Measurements from ENCODE around the gene ARHGEF6. TPM values are rescaled to one million over a fixed set of nuclear protein-coding genes. Genes with fewer than 3 reads are reported as not detected.

The ARHGEF6 gene
- total and polyA plus RNA-seq, 8 donors: 11.9 to 21.6 (median 19.2) TPM

- DNase-seq (no peak), ATAC-seq (no peak)
- no peaks in the 10 kb centered on the region for H3K9me3 ChIP-seq
- no peak overlapping the region for H3K27ac ChIP-seq
- no peaks in the 10 kb centered on the region for H3K36me3 ChIP-seq
- TF ChIP-seq, protein P1, sequence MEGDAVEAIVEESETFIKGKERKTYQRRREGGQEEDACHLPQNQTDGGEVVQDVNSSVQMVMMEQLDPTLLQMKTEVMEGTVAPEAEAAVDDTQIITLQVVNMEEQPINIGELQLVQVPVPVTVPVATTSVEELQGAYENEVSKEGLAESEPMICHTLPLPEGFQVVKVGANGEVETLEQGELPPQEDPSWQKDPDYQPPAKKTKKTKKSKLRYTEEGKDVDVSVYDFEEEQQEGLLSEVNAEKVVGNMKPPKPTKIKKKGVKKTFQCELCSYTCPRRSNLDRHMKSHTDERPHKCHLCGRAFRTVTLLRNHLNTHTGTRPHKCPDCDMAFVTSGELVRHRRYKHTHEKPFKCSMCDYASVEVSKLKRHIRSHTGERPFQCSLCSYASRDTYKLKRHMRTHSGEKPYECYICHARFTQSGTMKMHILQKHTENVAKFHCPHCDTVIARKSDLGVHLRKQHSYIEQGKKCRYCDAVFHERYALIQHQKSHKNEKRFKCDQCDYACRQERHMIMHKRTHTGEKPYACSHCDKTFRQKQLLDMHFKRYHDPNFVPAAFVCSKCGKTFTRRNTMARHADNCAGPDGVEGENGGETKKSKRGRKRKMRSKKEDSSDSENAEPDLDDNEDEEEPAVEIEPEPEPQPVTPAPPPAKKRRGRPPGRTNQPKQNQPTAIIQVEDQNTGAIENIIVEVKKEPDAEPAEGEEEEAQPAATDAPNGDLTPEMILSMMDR (IDR thresholded peaks at IDR 0.05): no peak
- H3K27me3 ChIP-seq: no peaks in the 10 kb centered on the region
- intact Hi-C loops (cut with DNase I): no loop called here
- H3K4me1 ChIP-seq: no peaks in the 10 kb centered on the region
- no peak overlapping the region for H3K4me3 ChIP-seq
These were observed 153.3 kb downstream of the ARHGEF6 start for GRCh38 chrX:136627409-136627808.

DNA sequence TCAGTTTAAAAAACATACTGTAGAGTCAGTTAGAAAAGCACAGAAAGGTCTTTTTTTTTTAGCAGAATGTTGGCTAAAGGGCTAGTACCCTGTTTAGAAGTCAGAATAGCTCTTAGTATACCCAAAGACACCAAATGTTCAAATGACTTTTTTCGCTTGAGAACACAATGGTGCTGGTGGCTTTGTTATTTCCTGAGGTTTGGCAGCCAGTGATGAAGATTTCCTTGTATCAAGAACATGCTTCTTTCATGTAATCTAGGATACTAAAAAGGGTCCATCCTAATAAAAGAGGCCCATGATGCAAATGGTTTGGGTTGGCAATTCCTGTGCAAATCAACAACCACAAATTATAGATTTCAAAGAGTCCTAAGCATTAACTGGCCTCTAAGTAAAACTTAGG, 153.8 kb downstream of the ARHGEF6 start:
- H3K36me3 ChIP-seq: no peaks in the 10 kb centered on the region
- no peaks in the 10 kb centered on the region for H3K9me3 ChIP-seq
- H3K4me1 ChIP-seq: no peaks in the 10 kb centered on the region
- H3K27ac ChIP-seq: no peak overlapping the region
- TF ChIP-seq, protein P1 (IDR thresholded peaks at IDR 0.05): no peak
- DNase-seq (no peak), ATAC-seq (no peak)
- H3K4me3 ChIP-seq: no peak overlapping the region
- no peaks in the 10 kb centered on the region for H3K27me3 ChIP-seq
- intact Hi-C loops (cut with DNase I): no loop called here

GRCh38 chrX:136626237-136626636, 154.5 kb downstream of the ARHGEF6 start:
- no peaks in the 10 kb centered on the region for H3K4me1 ChIP-seq
- intact Hi-C loops (cut with DNase I): no loop called here
- TF ChIP-seq, protein P1 (IDR thresholded peaks at IDR 0.05): no peak
- H3K9me3 ChIP-seq: no peaks in the 10 kb centered on the region
- H3K36me3 ChIP-seq: no peaks in the 10 kb centered on the region
- H3K4me3 ChIP-seq: no peak overlapping the region
- H3K27ac ChIP-seq: no peak overlapping the region
- no peaks in the 10 kb centered on the region for H3K27me3 ChIP-seq
- no peak for DNase-seq
- ATAC-seq: no peak

- no peak for ATAC-seq
- TF ChIP-seq, protein P1 (IDR thresholded peaks at IDR 0.05): no peak
- intact Hi-C loops (cut with DNase I): no loop called here
These were observed 155.5 kb downstream of the ARHGEF6 start for GRCh38 chrX:136625246-136625645.

DNA sequence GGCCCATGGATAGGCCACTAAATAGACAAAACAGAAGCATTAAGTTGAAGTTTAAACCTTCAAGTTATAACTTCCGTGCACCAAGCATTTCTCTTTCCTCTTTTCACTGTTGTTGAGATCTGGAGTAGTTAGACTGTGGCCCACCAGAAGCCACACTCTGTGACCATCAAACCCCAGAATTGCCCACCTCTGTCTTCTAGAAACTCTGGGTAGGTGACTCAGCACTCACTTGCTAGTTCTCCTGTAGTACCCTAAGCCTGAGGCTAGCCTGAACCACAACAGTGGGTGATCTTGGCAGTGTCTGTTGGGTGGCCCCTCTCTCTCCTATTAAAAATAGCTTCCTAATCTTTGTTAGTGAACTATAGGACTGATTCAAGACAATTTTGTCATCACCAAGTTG, 157.3 kb downstream of the ARHGEF6 start:
- Histone ChIP-seq H3K4me1 (no peaks in the 10 kb centered on the region), H3K27ac (no peak overlapping the region), H3K9me3 (no peaks in the 10 kb centered on the region), H3K27me3 (no peaks in the 10 kb centered on the region), H3K4me3 (no peak overlapping the region), H3K36me3 (no peaks in the 10 kb centered on the region)
- TF ChIP-seq, protein P1 (IDR thresholded peaks at IDR 0.05): no peak
- DNase-seq: no peak
- intact Hi-C loops (cut with DNase I): no loop called here
- ATAC-seq: no peak

More at GRCh38 chrX:136625246-136625645, 155.5 kb downstream of the ARHGEF6 start:
- Histone ChIP-seq H3K4me1 (no peaks in the 10 kb centered on the region), H3K36me3 (no peaks in the 10 kb centered on the region), H3K4me3 (no peak overlapping the region), H3K27ac (no peak overlapping the region), H3K9me3 (no peaks in the 10 kb centered on the region), H3K27me3 (no peaks in the 10 kb centered on the region)
- DNase-seq: no peak

Measured in left lung (tissue), 10 donors.